Smooth muscle cell of the brain vasculature (primary cell): ENCODE results near the gene HSD3B1.
"Not testable (repeated sequence)": the region's sequence is repeated elsewhere in the genome, so short reads cannot be mapped to it uniquely, and the experiment has no call there.

Experiments
- DNase-seq: peaks from one replicate; pipeline ENCODE4 v3.0.0-alpha.2; 2012; ENCODE audit warnings: low read depth, low spot score

Gene HSD3B1

GRCh38 chr1:119490925-119491324 is 16.1 kb upstream of the HSD3B1 start:
- DNase-seq, result no peak

- DNase-seq, result no peak
Measured at GRCh38 chr1:119492763-119493162, 14.2 kb upstream of the HSD3B1 start.

- DNase-seq, result no peak
Measured at GRCh38 chr1:119504831-119505230, 2.2 kb upstream of the HSD3B1 start.

- no peak for DNase-seq
Measured at GRCh38 chr1:119510046-119510445, 3.0 kb downstream of the HSD3B1 start.

- no peak for DNase-seq
Measured at GRCh38 chr1:119515221-119515620, 8.2 kb downstream of the HSD3B1 start.

- DNase-seq, result no peak
Measured at GRCh38 chr1:119516247-119516646, 9.2 kb downstream of the HSD3B1 start.

- no peak for DNase-seq
Measured at GRCh38 chr1:119516680-119517079, 9.7 kb downstream of the HSD3B1 start.

GRCh38 chr1:119517667-119518066 is 10.7 kb downstream of the HSD3B1 start:
- not testable (repeated sequence) for DNase-seq

- no peak for DNase-seq
Measured at GRCh38 chr1:119531606-119532323, 24.8 kb downstream of the HSD3B1 start.

GRCh38 chr1:119532324-119532910 is 25.4 kb downstream of the HSD3B1 start:
- DNase-seq, result no peak

GRCh38 chr1:119535381-119535780 is 28.4 kb downstream of the HSD3B1 start:
- DNase-seq, result no peak

GRCh38 chr1:119537966-119538365 is 31.0 kb downstream of the HSD3B1 start:
- DNase-seq, result no peak

- DNase-seq, result no peak
Measured at GRCh38 chr1:119539636-119540035, 32.6 kb downstream of the HSD3B1 start.

- DNase-seq, result no peak
Measured at GRCh38 chr1:119541389-119541788, 34.4 kb downstream of the HSD3B1 start.

- no peak for DNase-seq
Measured at GRCh38 chr1:119542492-119542946, 35.5 kb downstream of the HSD3B1 start.

GRCh38 chr1:119544165-119544762 is 37.3 kb downstream of the HSD3B1 start:
- DNase-seq, result no peak

GRCh38 chr1:119546641-119547040 is 39.6 kb downstream of the HSD3B1 start:
- no peak for DNase-seq

GRCh38 chr1:119547306-119547705 is 40.3 kb downstream of the HSD3B1 start:
- DNase-seq, result no peak

GRCh38 chr1:119547805-119548204 is 40.8 kb downstream of the HSD3B1 start:
- DNase-seq, result no peak

- DNase-seq, result peak; percentile 47
Measured at GRCh38 chr1:119549719-119550132, 42.7 kb downstream of the HSD3B1 start.

GRCh38 chr1:119550381-119550780 is 43.4 kb downstream of the HSD3B1 start:
- no peak for DNase-seq

- no peak for DNase-seq
Measured at GRCh38 chr1:119551218-119551617, 44.2 kb downstream of the HSD3B1 start.

GRCh38 chr1:119552656-119553055 is 45.6 kb downstream of the HSD3B1 start:
- not testable (repeated sequence) for DNase-seq
